B cell (primary cell): ENCODE data around the gene HIPK1.

Source experiments
- CTCF ChIP-seq: fragments of 200-600 bp; IDR thresholded peaks from one replicate; pipeline ENCODE4 v1.8.0; 2022; ENCODE audit warnings: antibody characterized with exemption, mild to moderate bottlenecking
- EZH2 ChIP-seq: IDR thresholded peaks from 2 replicates; pipeline ENCODE4 v1.6.1; 2012; ENCODE audit warnings: borderline replicate concordance, low read depth, mild to moderate bottlenecking, moderate library complexity, low read length; ENCODE audit not compliant: insufficient read depth, poor library complexity, severe bottlenecking

GRCh38 chr1:113978863-113979702 is 50.0 kb downstream of the HIPK1 start, which contains the start of gene OLFML3:
- peak; percentile 60 for TF ChIP-seq CTCF
- TF ChIP-seq EZH2: no peak
